OCI-LY3 (cell line): ENCODE results near the gene MEG3.

ENCODE experiments used
- EZH2phosphoT487 ChIP-seq: fragments of 200-600 bp; shearing (Covaris generic); IDR thresholded peaks from 2 replicates; pipeline ENCODE4 v1.6.1; 2018; ENCODE audit warnings: antibody characterized with exemption, mixed run types, low read depth
- TF ChIP-seq, protein P1 (sequence below): fragments of 200-600, 300-600 bp; sonication (generic); IDR thresholded peaks from 2 replicates; pipeline ENCODE4 v1.5.1; 2014; ENCODE audit warnings: antibody characterized with exemption, low read length, low read depth

DNA sequence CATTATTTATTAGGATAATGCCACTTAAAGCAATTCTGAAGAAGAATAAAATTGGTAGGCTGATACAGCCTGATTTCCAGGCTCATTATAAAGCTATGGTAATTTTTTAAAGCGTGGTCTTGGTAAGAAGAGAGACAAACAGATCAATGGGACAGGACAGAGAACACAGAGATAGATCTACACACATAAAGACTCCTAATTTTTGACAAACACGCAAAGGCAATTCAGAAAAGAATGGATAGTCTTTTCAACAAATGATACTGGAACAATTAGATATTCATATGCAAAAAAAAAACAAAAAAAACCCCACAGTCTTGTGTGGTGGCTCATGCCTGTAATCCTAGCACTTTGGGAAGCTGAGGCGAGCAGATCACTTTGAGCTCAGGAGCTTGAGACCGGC lies 25.9 kb upstream of the MEG3 start:
- TF ChIP-seq, protein P1, sequence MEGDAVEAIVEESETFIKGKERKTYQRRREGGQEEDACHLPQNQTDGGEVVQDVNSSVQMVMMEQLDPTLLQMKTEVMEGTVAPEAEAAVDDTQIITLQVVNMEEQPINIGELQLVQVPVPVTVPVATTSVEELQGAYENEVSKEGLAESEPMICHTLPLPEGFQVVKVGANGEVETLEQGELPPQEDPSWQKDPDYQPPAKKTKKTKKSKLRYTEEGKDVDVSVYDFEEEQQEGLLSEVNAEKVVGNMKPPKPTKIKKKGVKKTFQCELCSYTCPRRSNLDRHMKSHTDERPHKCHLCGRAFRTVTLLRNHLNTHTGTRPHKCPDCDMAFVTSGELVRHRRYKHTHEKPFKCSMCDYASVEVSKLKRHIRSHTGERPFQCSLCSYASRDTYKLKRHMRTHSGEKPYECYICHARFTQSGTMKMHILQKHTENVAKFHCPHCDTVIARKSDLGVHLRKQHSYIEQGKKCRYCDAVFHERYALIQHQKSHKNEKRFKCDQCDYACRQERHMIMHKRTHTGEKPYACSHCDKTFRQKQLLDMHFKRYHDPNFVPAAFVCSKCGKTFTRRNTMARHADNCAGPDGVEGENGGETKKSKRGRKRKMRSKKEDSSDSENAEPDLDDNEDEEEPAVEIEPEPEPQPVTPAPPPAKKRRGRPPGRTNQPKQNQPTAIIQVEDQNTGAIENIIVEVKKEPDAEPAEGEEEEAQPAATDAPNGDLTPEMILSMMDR, result no peak
- TF ChIP-seq EZH2phosphoT487, result no peak
